Nephron (organoid): Measurements from ENCODE around the gene CHI3L2.
"Not testable (repeated sequence)": the region's sequence is repeated elsewhere in the genome, so short reads cannot be mapped to it uniquely, and the experiment has no call there.

ENCODE experiments used
- H3K27ac Mint-ChIP-seq, 3 experiments: 2 replicates each; pipeline ENCODE4 v1.8.0; 2020; ENCODE audit warnings: mixed read lengths in 3 of 3, mild to moderate bottlenecking in 2 of 3, moderate library complexity in 1 of 3
- H3K27me3 Mint-ChIP-seq: 2 replicates; pipeline ENCODE4 v1.8.0; 2021; ENCODE audit warnings: low read depth, mild to moderate bottlenecking, moderate library complexity, mixed read lengths
- H3K36me3 Mint-ChIP-seq: 2 replicates; pipeline ENCODE4 v1.8.0; 2020; ENCODE audit warnings: low read depth, mixed read lengths
- H3K4me1 Mint-ChIP-seq: 2 replicates; pipeline ENCODE4 v1.8.0; 2020; ENCODE audit warnings: mixed read lengths
- H3K4me3 Mint-ChIP-seq, 3 experiments: 2 replicates each; pipeline ENCODE4 v1.8.0; 2020; ENCODE audit warnings: mild to moderate bottlenecking in 3 of 3, mixed read lengths in 3 of 3, moderate library complexity in 2 of 3
- H3K9me3 Mint-ChIP-seq: 2 replicates; pipeline ENCODE4 v1.8.0; 2020; ENCODE audit warnings: mixed read lengths
- TF ChIP-seq, protein P1 (sequence below), 3 experiments: fragments of 200-600 bp; sonication (generic); IDR thresholded peaks; one replicate each; pipeline ENCODE4 v1.5.0; 2021; ENCODE audit warnings: antibody characterized with exemption in 3 of 3; ENCODE audit not compliant: unreplicated experiment in 3 of 3

Gene CHI3L2

DNA sequence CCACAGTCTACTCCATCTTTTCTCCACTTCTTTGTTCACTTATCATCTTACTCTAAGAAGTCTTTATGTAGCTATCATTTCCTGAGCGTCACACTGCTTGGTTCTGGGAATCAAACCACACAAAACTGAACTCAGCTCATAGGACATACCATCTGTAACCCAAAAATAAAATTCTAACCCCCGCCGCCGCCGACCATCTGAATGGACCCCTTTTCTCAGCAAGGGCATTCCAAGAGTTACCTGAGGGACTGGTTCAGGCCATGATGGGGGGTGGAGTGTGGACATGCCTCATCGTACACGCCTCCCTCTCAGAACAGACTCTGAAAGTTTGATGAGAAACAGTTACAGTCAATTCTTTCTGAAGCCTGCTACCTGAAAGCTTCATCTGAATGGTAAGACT is 12.6 kb upstream of the CHI3L2 start:
- H3K4me3 Mint-ChIP-seq: no peak overlapping the region
- peak overlapping the region in 1 of 3 experiments; percentile 17 for H3K27ac Mint-ChIP-seq
- H3K27me3 Mint-ChIP-seq: peaks cover 18% of the 10 kb centered on the region
- TF ChIP-seq, protein P1, sequence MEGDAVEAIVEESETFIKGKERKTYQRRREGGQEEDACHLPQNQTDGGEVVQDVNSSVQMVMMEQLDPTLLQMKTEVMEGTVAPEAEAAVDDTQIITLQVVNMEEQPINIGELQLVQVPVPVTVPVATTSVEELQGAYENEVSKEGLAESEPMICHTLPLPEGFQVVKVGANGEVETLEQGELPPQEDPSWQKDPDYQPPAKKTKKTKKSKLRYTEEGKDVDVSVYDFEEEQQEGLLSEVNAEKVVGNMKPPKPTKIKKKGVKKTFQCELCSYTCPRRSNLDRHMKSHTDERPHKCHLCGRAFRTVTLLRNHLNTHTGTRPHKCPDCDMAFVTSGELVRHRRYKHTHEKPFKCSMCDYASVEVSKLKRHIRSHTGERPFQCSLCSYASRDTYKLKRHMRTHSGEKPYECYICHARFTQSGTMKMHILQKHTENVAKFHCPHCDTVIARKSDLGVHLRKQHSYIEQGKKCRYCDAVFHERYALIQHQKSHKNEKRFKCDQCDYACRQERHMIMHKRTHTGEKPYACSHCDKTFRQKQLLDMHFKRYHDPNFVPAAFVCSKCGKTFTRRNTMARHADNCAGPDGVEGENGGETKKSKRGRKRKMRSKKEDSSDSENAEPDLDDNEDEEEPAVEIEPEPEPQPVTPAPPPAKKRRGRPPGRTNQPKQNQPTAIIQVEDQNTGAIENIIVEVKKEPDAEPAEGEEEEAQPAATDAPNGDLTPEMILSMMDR (IDR thresholded peaks at IDR 0.05; ENCODE audit: unreplicated experiment in 3 of 3): no peak
- no peaks in the 10 kb centered on the region for H3K36me3 Mint-ChIP-seq
- H3K4me1 Mint-ChIP-seq: no peaks in the 10 kb centered on the region
- H3K9me3 Mint-ChIP-seq: no peaks in the 10 kb centered on the region

GRCh38 chr1:111215285-111215684 is 12.2 kb upstream of the CHI3L2 start:
- not testable (repeated sequence) for H3K36me3 Mint-ChIP-seq, H3K4me1 Mint-ChIP-seq, H3K27ac Mint-ChIP-seq, H3K9me3 Mint-ChIP-seq, H3K4me3 Mint-ChIP-seq
- peaks cover 14% of the 10 kb centered on the region for H3K27me3 Mint-ChIP-seq

- H3K27me3 Mint-ChIP-seq: peaks cover 13% of the 10 kb centered on the region
- TF ChIP-seq, protein P1 (IDR thresholded peaks at IDR 0.05; ENCODE audit: unreplicated experiment in 3 of 3): no peak
- H3K27ac Mint-ChIP-seq: no peak overlapping the region
- H3K4me1 Mint-ChIP-seq: no peaks in the 10 kb centered on the region
- H3K4me3 Mint-ChIP-seq: no peak overlapping the region
- H3K36me3 Mint-ChIP-seq: no peaks in the 10 kb centered on the region
- no peaks in the 10 kb centered on the region for H3K9me3 Mint-ChIP-seq
These were observed 10.8 kb upstream of the CHI3L2 start for GRCh38 chr1:111216751-111217150.

- H3K27ac Mint-ChIP-seq: no peak overlapping the region
These were observed 10.2 kb upstream of the CHI3L2 start for GRCh38 chr1:111217183-111217910.

GRCh38 chr1:111218701-111219556 is 8.6 kb upstream of the CHI3L2 start:
- Mint-ChIP-seq H3K27ac (no peak overlapping the region), H3K4me3 (no peak overlapping the region), H3K27me3 (peaks cover 13% of the 10 kb centered on the region), H3K9me3 (no peaks in the 10 kb centered on the region), H3K36me3 (no peaks in the 10 kb centered on the region), H3K4me1 (peaks cover 4% of the 10 kb centered on the region)
- TF ChIP-seq, protein P1 (IDR thresholded peaks at IDR 0.05; ENCODE audit: unreplicated experiment in 3 of 3): no peak

More at GRCh38 chr1:111217183-111217910, 10.2 kb upstream of the CHI3L2 start:
- TF ChIP-seq, protein P1 (IDR thresholded peaks at IDR 0.05; ENCODE audit: unreplicated experiment in 3 of 3): no peak
- H3K27me3 Mint-ChIP-seq: peaks cover 13% of the 10 kb centered on the region
- H3K9me3 Mint-ChIP-seq: no peaks in the 10 kb centered on the region
- H3K36me3 Mint-ChIP-seq: no peaks in the 10 kb centered on the region
- H3K4me3 Mint-ChIP-seq: no peak overlapping the region
- no peaks in the 10 kb centered on the region for H3K4me1 Mint-ChIP-seq

- no peak overlapping the region for H3K27ac Mint-ChIP-seq
- H3K4me3 Mint-ChIP-seq: no peak overlapping the region
- H3K36me3 Mint-ChIP-seq: no peaks in the 10 kb centered on the region
- H3K27me3 Mint-ChIP-seq: peaks cover 10% of the 10 kb centered on the region
- peaks cover 4% of the 10 kb centered on the region for H3K4me1 Mint-ChIP-seq
- H3K9me3 Mint-ChIP-seq: no peaks in the 10 kb centered on the region
- TF ChIP-seq, protein P1 (IDR thresholded peaks at IDR 0.05; ENCODE audit: unreplicated experiment in 3 of 3): no peak
These were observed 7.8 kb upstream of the CHI3L2 start for GRCh38 chr1:111219557-111220286.
